ENCODE data around the gene RXFP2.

- TF ChIP-seq CHD2 (IDR thresholded peaks at IDR 0.05; ENCODE audit: borderline replicate concordance, low read depth, low read length) (no peak), E2F8 (IDR thresholded peaks at IDR 0.05; ENCODE audit: low read depth, partially characterized antibody) (no peak), POLR2A (IDR thresholded peaks at IDR 0.05; ENCODE audit: low read depth, low read length) (no peak), CTCF (IDR thresholded peaks at IDR 0.05 in 2 of 3, conservative IDR thresholded peaks at IDR 0.05 in 1 of 3; ENCODE audit: control insufficient read depth in 2 of 3, extremely low read depth in 1 of 3, insufficient read depth in 1 of 3, low read depth in 3 of 3, low read length in 3 of 3) (no peak), USF2 (IDR thresholded peaks at IDR 0.05; ENCODE audit: borderline replicate concordance, low read depth, low read length) (no peak), SIN3A (IDR thresholded peaks at IDR 0.05; ENCODE audit: low read depth, low read length) (no peak), JUND (IDR thresholded peaks at IDR 0.05; ENCODE audit: low read depth, low read length) (no peak), ASH2L (IDR thresholded peaks at IDR 0.05; ENCODE audit: borderline replicate concordance, low read depth) (no peak), SP1 (IDR thresholded peaks at IDR 0.05; ENCODE audit: low read depth, low read length) (no peak), BCLAF1 (IDR thresholded peaks at IDR 0.05) (no peak), NBN (IDR thresholded peaks at IDR 0.05) (no peak), PRDM15 (CRISPR knock-in tag; IDR thresholded peaks at IDR 0.05) (no peak), RAD21 (IDR thresholded peaks at IDR 0.05; ENCODE audit: insufficient read depth, low read depth, low read length) (no peak), EP300 (IDR thresholded peaks at IDR 0.05; ENCODE audit: borderline replicate concordance in 1 of 2, control insufficient read depth in 1 of 2, low read depth in 2 of 2, low read length in 2 of 2) (no peak)
Measured at GRCh38 chr13:31775686-31776085, 36.4 kb downstream of the RXFP2 start.
